HepG2 (cell line): Measurements from ENCODE around the gene CLEC2B.

Experiments used
- ATF4 ChIP-seq, 2 experiments: fragments of 450-650 bp in 1 of 2; sonication (generic) in 1 of 2; formaldehyde crosslinking; IDR thresholded peaks; 2 replicates each; pipeline versions ENCODE4 v1.5.0 to v1.8.0; 2020 to 2022; ENCODE audit warnings: mild to moderate bottlenecking in 1 of 2, missing genetic modification reagents in 1 of 2
- CTCF ChIP-seq: sonication (generic); formaldehyde crosslinking; IDR thresholded peaks from 2 replicates; pipeline ENCODE4 v1.5.0; 2020; ENCODE audit warnings: mild to moderate bottlenecking, missing genetic modification reagents, moderate library complexity
- ELF1 ChIP-seq: sonication (generic); formaldehyde crosslinking; IDR thresholded peaks from 2 replicates; pipeline ENCODE4 v1.4.0; 2020; ENCODE audit warnings: missing genetic modification reagents
- EZH2 ChIP-seq: conservative IDR thresholded peaks from 2 replicates; pipeline ENCODE4 v1.6.1; 2012; ENCODE audit warnings: mild to moderate bottlenecking, low read depth, low read length, moderate library complexity
- HCFC1 ChIP-seq: fragments of 150-350 bp; IDR thresholded peaks from 2 replicates; pipeline ENCODE4 v1.6.1; 2014; ENCODE audit warnings: low read depth, low read length
- HMGXB4 ChIP-seq, 2 experiments: sonication (generic) in 1 of 2; formaldehyde crosslinking in 1 of 2; IDR thresholded peaks; 2 replicates each; pipeline versions ENCODE4 v1.4.0 to v1.6.1; 2018 to 2020; ENCODE audit warnings: missing genetic modification reagents in 2 of 2, borderline replicate concordance in 1 of 2, low read depth in 1 of 2, mild to moderate bottlenecking in 1 of 2, missing biosample characterization in 1 of 2
- IKZF1 ChIP-seq: fragments of 450-650 bp; IDR thresholded peaks from 2 replicates; pipeline ENCODE4 v1.7.1; 2016
- JUN ChIP-seq: sonication (generic); formaldehyde crosslinking; IDR thresholded peaks from 2 replicates; pipeline ENCODE4 v1.4.0; 2020; ENCODE audit warnings: mild to moderate bottlenecking, missing genetic modification reagents
- MAX ChIP-seq: IDR thresholded peaks from 2 replicates; pipeline ENCODE4 v1.6.1; 2012; ENCODE audit warnings: inconsistent platforms
- MAZ ChIP-seq, 2 experiments: sonication (generic) in 1 of 2; formaldehyde crosslinking in 1 of 2; IDR thresholded peaks; 2 replicates each; pipeline versions ENCODE4 v1.5.0 to v1.6.1; 2012 to 2020; ENCODE audit warnings: low read depth in 2 of 2, mild to moderate bottlenecking in 2 of 2, borderline replicate concordance in 1 of 2, improper control_type of control experiment in 1 of 2, low read length in 1 of 2, missing genetic modification reagents in 1 of 2, moderate library complexity in 1 of 2
- POLR2AphosphoS5 ChIP-seq: IDR thresholded peaks from 2 replicates; pipeline ENCODE4 v1.6.1; 2012; ENCODE audit warnings: low read depth, low read length
- ZNF138 ChIP-seq: sonication (generic); formaldehyde crosslinking; IDR thresholded peaks from 2 replicates; pipeline ENCODE4 v1.5.0; 2020; ENCODE audit warnings: mild to moderate bottlenecking, low read depth, missing genetic modification reagents
- ZNF382 ChIP-seq: sonication (generic); formaldehyde crosslinking; IDR thresholded peaks from 2 replicates; pipeline ENCODE4 v1.5.0; 2020; ENCODE audit warnings: missing genetic modification reagents, mild to moderate bottlenecking, borderline replicate concordance

GRCh38 chr12:9867531-9867930 lies 1.6 kb downstream of the CLEC2B start:
- TF ChIP-seq ATF4 (CRISPR knock-in tag; IDR thresholded peaks at IDR 0.05), result no peak
- TF ChIP-seq MAZ (IDR thresholded peaks at IDR 0.05; ENCODE audit: borderline replicate concordance, low read depth, low read length), result no peak
- TF ChIP-seq MAZ (CRISPR knock-in tag; IDR thresholded peaks at IDR 0.05; ENCODE audit: low read depth), result no peak
- TF ChIP-seq IKZF1, result no peak
- TF ChIP-seq HMGXB4 (CRISPR knock-in tag; IDR thresholded peaks at IDR 0.05; ENCODE audit: borderline replicate concordance in 1 of 2, low read depth in 1 of 2), result no peak
- no peak for TF ChIP-seq EZH2
- TF ChIP-seq ZNF382 (CRISPR knock-in tag), result no peak
- TF ChIP-seq ELF1 (CRISPR knock-in tag), result no peak
- no peak for TF ChIP-seq MAX
- TF ChIP-seq ZNF138 (CRISPR knock-in tag), result no peak
- no peak for TF ChIP-seq CTCF (CRISPR knock-in tag)
- TF ChIP-seq JUN (CRISPR knock-in tag), result no peak
- no peak for TF ChIP-seq POLR2AphosphoS5
- TF ChIP-seq HCFC1, result no peak
